ENCODE measurements around the gene EML2. TPM values are rescaled to one million over a fixed set of nuclear protein-coding genes. Genes with fewer than 3 reads are reported as not detected.

The EML2 gene
- total RNA-seq, 1 donor from 2014 or later: 36.9 TPM

GRCh38 chr19:45641274-45642105 lies 2.3 kb upstream of the EML2 start:
- Mint-ChIP-seq H3K4me3 (peak overlapping the region; percentile 60), H3K4me1 (peaks cover 50% of the 10 kb centered on the region), H3K27ac (peak overlapping the region; percentile 96), H3K36me3 (no peaks in the 10 kb centered on the region), H3K9me3 (no peaks in the 10 kb centered on the region), H3K27me3 (ENCODE audit: low read depth) (peaks cover 9% of the 10 kb centered on the region)
- TF ChIP-seq, protein P1, sequence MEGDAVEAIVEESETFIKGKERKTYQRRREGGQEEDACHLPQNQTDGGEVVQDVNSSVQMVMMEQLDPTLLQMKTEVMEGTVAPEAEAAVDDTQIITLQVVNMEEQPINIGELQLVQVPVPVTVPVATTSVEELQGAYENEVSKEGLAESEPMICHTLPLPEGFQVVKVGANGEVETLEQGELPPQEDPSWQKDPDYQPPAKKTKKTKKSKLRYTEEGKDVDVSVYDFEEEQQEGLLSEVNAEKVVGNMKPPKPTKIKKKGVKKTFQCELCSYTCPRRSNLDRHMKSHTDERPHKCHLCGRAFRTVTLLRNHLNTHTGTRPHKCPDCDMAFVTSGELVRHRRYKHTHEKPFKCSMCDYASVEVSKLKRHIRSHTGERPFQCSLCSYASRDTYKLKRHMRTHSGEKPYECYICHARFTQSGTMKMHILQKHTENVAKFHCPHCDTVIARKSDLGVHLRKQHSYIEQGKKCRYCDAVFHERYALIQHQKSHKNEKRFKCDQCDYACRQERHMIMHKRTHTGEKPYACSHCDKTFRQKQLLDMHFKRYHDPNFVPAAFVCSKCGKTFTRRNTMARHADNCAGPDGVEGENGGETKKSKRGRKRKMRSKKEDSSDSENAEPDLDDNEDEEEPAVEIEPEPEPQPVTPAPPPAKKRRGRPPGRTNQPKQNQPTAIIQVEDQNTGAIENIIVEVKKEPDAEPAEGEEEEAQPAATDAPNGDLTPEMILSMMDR (IDR thresholded peaks at IDR 0.05; ENCODE audit: unreplicated experiment): no peak
- peak; percentile 69 to 79 for DNase-seq (ENCODE audit: low spot score in 2 of 2, unreplicated experiment in 2 of 2)

DNA sequence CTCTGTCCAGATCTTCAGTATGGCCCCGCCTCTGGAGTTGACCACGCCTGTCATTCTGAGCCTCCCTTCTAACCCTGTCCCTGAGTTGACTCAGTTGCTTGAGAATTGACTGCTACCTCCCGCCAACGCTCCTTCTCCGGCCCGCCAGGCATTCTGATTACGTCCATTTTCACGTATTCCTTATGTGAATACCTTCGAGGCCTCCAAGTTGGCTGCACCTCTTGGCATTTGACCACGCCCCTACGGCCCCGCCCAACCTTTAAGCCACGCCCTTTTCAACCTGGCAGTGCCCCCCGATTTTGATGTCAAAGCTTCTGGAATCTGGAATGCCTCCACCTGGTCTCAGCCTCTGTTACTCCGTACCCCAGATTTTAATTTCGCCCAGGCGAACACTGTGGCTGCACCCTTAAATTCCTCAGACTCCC lies 1.7 kb upstream of the EML2 start:
- H3K4me1 Mint-ChIP-seq: peaks cover 44% of the 10 kb centered on the region
- peak overlapping the region; percentile 96 for H3K27ac Mint-ChIP-seq
- peak overlapping the region; percentile 60 for H3K4me3 Mint-ChIP-seq
- no peaks in the 10 kb centered on the region for H3K9me3 Mint-ChIP-seq
- peak in 1 of 2 experiments; percentile 64 for DNase-seq (ENCODE audit: low spot score in 2 of 2, unreplicated experiment in 2 of 2)
- H3K36me3 Mint-ChIP-seq: no peaks in the 10 kb centered on the region
- peaks cover 9% of the 10 kb centered on the region for H3K27me3 Mint-ChIP-seq (ENCODE audit: low read depth)
- TF ChIP-seq, protein P1 (IDR thresholded peaks at IDR 0.05; ENCODE audit: unreplicated experiment): no peak

DNA sequence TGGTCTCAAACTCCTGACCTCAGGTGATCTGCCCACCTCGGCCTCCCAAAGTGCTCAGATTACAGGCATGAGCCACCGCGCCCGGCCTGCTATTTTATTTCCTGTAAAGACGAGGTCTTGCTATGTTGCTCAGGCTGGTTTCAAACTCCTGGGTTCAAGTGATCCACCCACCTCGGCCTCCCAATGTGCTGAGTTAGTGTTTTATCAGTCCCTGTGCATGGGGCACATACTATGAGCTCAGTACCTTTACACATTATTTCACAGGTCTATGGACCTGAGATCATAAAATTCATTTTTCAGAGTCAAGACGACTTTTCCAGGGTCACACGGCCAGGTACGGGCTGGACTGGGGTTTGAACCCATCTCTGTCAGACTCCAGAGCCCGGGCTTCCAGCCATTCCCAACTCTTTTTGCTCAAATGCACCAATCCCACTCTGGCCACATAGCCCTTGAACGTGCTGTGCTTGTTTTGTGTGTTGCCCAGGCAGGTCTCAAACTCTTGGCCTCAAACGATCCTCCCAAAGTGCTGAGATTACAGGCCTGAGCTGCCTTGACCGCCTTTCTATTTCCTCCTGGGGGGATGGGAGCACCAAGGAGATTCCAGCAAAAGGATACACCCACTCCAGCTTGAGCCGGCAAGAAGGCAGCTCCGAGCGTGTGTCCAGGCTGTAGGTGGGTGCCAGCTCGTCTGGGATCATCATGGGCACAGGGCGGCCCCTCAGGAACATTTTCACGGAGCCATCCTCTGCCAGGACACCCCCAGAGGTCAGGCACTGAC lies 1.1 kb downstream of the EML2 start:
- peak overlapping the region; percentile 84 for H3K27ac Mint-ChIP-seq

GRCh38 chr19:45636902-45637301 lies 2.3 kb downstream of the EML2 start:
- H3K27me3 Mint-ChIP-seq (ENCODE audit: low read depth): no peaks in the 10 kb centered on the region
- TF ChIP-seq, protein P1 (IDR thresholded peaks at IDR 0.05; ENCODE audit: unreplicated experiment): no peak
- H3K27ac Mint-ChIP-seq: no peak overlapping the region
- peaks cover 3% of the 10 kb centered on the region for H3K36me3 Mint-ChIP-seq
- H3K4me3 Mint-ChIP-seq: no peak overlapping the region
- no peak for DNase-seq (ENCODE audit: low spot score in 2 of 2, unreplicated experiment in 2 of 2)
- no peaks in the 10 kb centered on the region for H3K9me3 Mint-ChIP-seq
- peaks cover 30% of the 10 kb centered on the region for H3K4me1 Mint-ChIP-seq

More for the DNA sequence above, 1.1 kb downstream of the EML2 start:
- no peaks in the 10 kb centered on the region for H3K36me3 Mint-ChIP-seq
- peaks cover 33% of the 10 kb centered on the region for H3K4me1 Mint-ChIP-seq
- peak overlapping the region; percentile 85 for H3K4me3 Mint-ChIP-seq
- TF ChIP-seq, protein P1 (IDR thresholded peaks at IDR 0.05; ENCODE audit: unreplicated experiment): no peak
- H3K27me3 Mint-ChIP-seq (ENCODE audit: low read depth): peaks cover 2% of the 10 kb centered on the region
- no peak for DNase-seq (ENCODE audit: low spot score in 2 of 2, unreplicated experiment in 2 of 2)
- H3K9me3 Mint-ChIP-seq: no peaks in the 10 kb centered on the region

DNA sequence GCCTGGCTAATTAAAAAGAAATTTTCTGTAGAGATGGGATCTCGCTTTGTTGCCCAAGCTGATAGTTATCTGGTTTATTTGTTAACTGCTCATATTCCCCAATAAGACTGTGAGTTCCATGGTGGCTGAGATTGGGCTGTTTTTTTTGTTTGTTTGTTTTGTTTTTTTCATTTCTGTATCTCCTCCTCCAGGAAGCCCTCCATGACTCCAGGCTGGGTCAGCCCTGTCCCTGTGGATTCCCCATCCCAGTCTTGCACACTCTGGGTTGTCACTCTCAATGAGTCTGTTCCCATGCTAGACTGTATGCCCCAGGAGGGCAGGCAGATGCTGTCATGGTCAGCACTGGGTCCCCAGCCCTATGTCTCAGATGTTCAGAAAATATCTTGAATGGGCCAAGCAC lies 2.9 kb downstream of the EML2 start:
- no peak overlapping the region for H3K27ac Mint-ChIP-seq
- no peak overlapping the region for H3K4me3 Mint-ChIP-seq
- DNase-seq (ENCODE audit: low spot score in 2 of 2, unreplicated experiment in 2 of 2): no peak
- no peaks in the 10 kb centered on the region for H3K9me3 Mint-ChIP-seq
- no peaks in the 10 kb centered on the region for H3K27me3 Mint-ChIP-seq (ENCODE audit: low read depth)
- TF ChIP-seq, protein P1 (IDR thresholded peaks at IDR 0.05; ENCODE audit: unreplicated experiment): no peak
- H3K4me1 Mint-ChIP-seq: peaks cover 24% of the 10 kb centered on the region
- H3K36me3 Mint-ChIP-seq: peaks cover 3% of the 10 kb centered on the region

Data from mesothelial cell of epicardium (in vitro differentiated cells).